GM06990 (cell line): ENCODE measurements around the gene PRUNE2.

ENCODE experiments used
- DNase-seq: peaks from one replicate; pipeline ENCODE4 v3.0.0-alpha.2; 2011; ENCODE audit not compliant: insufficient read length; ENCODE audit errors: extremely low read depth
- H3K27me3 ChIP-seq: replicated peaks from 2 replicates; pipeline ENCODE4 v1.6.0; 2011; ENCODE audit warnings: low read length; ENCODE audit not compliant: control insufficient read depth, insufficient read depth
- H3K36me3 ChIP-seq: 2 replicates; pipeline ENCODE4 v1.5.1; 2011; ENCODE audit warnings: low read length; ENCODE audit not compliant: control insufficient read depth, insufficient read depth
- H3K4me3 ChIP-seq: replicated peaks from 2 replicates; pipeline ENCODE4 v1.5.1; 2011; ENCODE audit warnings: low read depth, mild to moderate bottlenecking, control low read depth, low read length
- CTCF ChIP-seq: IDR thresholded peaks from 2 replicates; pipeline ENCODE4 v1.5.1; 2011; ENCODE audit warnings: low read length, control low read depth, mild to moderate bottlenecking, inconsistent platforms; ENCODE audit not compliant: insufficient read depth, poor library complexity, severe bottlenecking

PRUNE2 gene

DNA sequence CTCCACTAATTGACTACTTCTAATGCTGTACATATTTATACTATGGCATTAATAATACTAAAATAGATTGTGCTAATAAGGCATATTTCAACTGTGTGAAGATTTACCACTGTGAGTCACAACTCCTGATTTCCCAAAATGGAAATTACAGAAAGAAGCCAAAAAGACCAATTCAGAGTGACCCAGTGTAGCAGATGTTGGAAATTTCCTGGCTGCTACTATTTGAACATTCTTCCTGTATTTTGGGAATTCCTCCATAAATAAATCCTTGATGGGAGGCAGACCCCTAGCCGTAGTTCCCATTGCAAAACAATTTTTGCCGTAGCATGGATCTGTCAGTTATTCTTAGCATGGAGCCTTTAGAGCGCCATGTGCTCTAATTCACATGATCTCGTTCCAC lies 11.4 kb upstream of the PRUNE2 start:
- Histone ChIP-seq H3K36me3 (no peaks in the 10 kb centered on the region), H3K4me3 (no peak overlapping the region), H3K27me3 (peaks cover 2% of the 10 kb centered on the region)
- no peak for DNase-seq
- no peak for TF ChIP-seq CTCF

GRCh38 chr9:76916231-76916630 lies 10.3 kb upstream of the PRUNE2 start:
- H3K36me3 ChIP-seq, result no peaks in the 10 kb centered on the region
- TF ChIP-seq CTCF, result no peak
- H3K4me3 ChIP-seq, result no peak overlapping the region
- peaks cover 2% of the 10 kb centered on the region for H3K27me3 ChIP-seq
- DNase-seq, result no peak

- no peak overlapping the region for H3K4me3 ChIP-seq
- TF ChIP-seq CTCF, result no peak
- H3K27me3 ChIP-seq, result peaks cover 2% of the 10 kb centered on the region
- DNase-seq, result no peak
- no peaks in the 10 kb centered on the region for H3K36me3 ChIP-seq
Observed at GRCh38 chr9:76913467-76913866, 7.6 kb upstream of the PRUNE2 start.

- Histone ChIP-seq H3K27me3 (peaks cover 2% of the 10 kb centered on the region), H3K36me3 (no peaks in the 10 kb centered on the region), H3K4me3 (no peak overlapping the region)
- TF ChIP-seq CTCF, result no peak
- DNase-seq, result no peak
Observed at GRCh38 chr9:76912636-76913275, 6.8 kb upstream of the PRUNE2 start.

DNA sequence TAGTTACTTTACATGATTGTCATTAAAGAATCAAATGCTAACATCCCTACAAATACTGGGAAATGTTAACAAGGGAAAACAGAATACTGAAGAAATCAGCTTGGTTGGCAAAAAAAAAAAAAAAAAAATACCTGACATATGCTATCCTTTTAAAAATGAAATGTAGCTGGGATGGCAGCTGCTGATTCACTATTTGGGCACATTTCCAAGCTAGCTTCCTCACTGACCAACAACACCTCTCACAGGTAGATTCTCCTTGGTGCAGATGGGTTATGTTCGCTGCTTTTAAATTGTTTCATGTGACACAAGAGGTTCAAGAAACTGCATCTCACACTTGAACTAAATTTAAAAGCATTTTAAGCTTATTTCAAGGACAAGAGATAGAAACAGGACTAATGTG lies 6.1 kb upstream of the PRUNE2 start:
- Histone ChIP-seq H3K36me3 (no peaks in the 10 kb centered on the region), H3K27me3 (peaks cover 4% of the 10 kb centered on the region), H3K4me3 (no peak overlapping the region)
- TF ChIP-seq CTCF, result no peak
- no peak for DNase-seq

DNA sequence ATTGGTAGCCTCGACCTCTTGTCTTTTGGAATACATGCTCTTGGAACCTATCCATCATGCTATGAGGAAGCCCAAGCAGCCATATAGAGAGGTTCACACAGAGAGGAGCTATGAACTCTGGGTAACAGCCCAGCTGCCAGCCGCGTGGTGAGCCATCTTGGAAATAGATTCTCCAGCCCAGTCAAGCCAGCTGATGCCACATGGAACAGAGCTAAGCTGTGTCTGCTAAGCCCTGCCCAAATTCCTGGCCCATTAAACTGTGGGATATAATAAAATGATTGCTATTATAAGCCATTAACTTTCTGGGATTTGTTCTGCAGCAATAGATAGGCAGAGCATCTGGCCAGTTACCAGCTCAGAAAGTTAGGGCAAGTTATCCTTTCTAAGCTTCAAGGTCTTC lies 4.9 kb upstream of the PRUNE2 start:
- Histone ChIP-seq H3K27me3 (peaks cover 4% of the 10 kb centered on the region; the same call in 1 of the 2 replicates), H3K36me3 (no peaks in the 10 kb centered on the region), H3K4me3 (no peak overlapping the region)
- TF ChIP-seq CTCF, result no peak
- DNase-seq, result no peak
